GM19467 (cell line): Measurements from ENCODE around the gene LRRC49.

Experiments used
- ATAC-seq: cut with Tn5 transposase; IDR thresholded peaks from one replicate; pipeline ENCODE4 v1.9.1; 2021; ENCODE audit warnings: mild to moderate bottlenecking, moderate library complexity; ENCODE audit not compliant: unreplicated experiment

Gene LRRC49

DNA sequence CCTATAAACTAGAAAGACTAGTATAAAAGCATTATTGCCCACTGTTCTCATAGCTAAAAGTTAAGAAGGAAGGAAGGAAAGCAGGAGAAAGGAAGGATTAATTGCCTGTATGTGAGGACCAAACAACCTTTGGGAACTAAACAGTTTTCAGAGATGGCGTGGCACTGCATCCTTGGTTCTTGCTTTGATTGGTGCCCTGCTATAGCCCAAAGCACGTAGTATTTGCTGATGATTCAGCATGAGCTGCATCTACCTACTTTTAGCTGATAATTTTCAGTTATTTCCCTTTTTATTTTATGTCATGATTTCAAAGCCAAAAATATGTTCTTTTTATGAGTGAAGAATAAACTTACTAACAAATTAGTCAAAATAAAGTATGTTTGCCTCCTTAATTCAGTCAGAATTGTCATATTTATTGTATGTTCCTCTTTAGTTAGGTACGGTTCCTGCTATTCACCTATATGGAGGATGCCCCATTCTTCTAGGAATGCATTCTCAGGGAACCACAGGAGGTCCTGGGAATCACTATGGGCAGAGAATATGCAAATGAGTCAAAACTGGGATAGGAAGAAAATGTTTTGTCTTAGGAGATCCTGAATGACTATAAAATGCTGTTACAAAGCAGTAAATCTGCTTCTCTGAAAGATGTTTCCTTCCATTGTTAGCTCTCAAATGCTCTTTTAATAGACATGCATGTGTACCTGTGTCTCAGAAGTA is 157.2 kb downstream of the LRRC49 start:
- ATAC-seq, result no peak

DNA sequence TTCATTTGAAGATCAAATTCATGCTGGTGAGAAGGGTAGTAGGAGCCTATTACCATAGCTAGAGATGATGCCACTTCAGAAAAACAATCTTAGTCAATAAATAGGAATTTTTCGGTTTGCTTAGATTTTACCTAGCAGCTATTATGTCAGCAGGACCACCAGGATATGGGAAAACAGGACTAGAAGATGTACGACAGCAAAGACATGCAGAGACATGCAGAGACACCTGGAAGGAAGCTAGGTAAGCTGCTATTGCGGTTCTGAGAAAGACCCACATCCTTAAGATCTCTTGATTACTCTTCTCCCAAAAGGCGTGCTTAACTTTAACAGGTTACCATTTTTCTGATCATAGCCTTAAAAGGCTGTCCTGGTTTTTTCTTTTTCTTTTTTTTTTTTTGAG is 157.8 kb downstream of the LRRC49 start:
- ATAC-seq, result no peak

DNA sequence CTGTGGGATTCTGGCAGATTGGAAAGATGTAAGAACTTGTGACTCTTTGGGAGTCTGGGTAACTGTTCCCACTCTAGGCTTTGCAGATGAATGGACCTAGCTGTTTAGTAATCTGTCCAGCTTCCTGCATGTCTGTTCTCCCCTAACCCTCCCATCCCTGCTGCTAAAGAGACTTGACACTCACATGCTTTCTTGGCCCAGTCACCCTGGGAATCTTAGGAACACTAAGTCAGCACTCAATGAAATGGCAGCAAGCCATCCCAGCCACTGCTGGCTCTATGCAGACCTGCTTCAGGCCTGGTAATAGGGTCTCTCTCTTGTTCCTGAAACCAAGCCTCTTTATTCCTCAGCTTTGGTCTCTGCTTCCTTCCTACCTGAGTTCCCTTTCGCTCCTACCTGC is 158.9 kb downstream of the LRRC49 start:
- no peak for ATAC-seq

DNA sequence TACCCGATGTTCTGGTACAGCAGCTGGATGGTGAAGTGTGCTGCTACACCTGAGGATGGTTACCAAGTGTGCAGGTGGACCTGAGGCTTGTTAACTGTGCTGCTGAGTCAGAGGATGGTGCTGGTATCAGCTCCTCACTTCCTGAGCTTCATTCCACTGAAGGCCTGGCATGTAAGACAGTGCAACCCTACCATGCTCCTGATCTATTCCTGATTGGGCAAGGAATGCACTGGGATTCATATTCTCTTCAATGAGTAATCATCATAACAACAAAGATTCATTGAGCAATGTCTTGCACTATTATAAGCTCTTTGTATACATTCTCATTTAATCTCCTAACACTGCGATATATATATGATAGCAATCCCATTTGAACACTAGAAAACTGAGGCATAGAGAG is 159.7 kb downstream of the LRRC49 start:
- ATAC-seq, result no peak

- ATAC-seq, result no peak
Observed at GRCh38 chr15:71054286-71054952, 161.8 kb downstream of the LRRC49 start.

DNA sequence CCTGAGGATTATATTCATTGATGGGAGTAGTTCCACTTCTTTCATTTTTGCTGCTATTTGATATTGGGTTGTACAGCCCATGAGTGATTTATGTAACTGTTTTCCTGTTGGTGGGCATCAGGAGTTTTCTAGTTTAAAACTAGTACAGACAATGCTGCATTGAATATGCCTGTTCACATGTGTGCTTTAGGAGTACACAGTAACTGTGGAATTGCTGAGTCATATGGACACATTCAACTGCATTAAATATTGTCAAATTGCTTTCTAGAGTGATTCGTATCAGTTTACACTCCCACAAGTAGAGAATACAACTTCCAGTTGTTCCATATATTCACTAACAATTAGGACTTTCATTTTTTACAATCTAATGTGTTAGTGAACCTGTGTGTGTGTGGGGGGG is 162.8 kb downstream of the LRRC49 start:
- no peak for ATAC-seq

GRCh38 chr15:71056111-71056510 is 163.5 kb downstream of the LRRC49 start:
- no peak for ATAC-seq

DNA sequence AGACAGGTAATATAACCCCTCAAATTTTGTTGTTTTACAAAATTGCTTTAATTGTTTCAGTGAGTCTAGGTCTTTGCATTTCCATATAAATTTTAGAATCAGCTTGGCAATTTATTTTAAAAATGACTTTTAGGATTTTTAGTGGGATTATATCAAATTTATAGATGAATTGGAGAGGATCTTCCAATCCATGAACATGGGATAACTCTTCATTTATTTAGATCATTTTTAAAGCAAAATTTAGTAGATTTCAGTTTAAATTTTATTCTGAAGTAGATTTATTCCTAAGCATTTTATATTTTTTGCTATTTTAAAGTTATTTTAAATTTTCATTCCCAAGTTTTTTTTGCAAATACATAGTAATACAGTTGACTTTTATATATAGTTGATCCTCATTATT is 164.5 kb downstream of the LRRC49 start:
- no peak for ATAC-seq

DNA sequence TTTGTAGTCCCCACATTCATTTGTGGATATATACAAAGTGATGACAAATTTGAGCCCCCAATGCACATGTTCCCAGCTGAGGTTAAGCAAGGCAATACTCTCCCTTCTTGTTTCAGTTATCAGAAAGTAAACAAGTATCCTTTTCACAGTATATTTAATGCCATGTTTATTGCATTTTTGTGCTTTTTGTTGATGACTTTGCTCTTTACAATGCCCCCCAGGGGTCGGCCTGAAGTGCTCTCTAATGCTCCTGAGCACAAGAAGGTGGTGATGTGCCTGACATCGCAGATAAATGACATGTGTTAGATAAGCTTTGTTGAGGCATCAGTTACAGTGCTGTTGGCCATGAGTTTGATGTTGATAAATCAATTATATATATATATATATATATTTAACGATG is 165.0 kb downstream of the LRRC49 start:
- ATAC-seq, result no peak

DNA sequence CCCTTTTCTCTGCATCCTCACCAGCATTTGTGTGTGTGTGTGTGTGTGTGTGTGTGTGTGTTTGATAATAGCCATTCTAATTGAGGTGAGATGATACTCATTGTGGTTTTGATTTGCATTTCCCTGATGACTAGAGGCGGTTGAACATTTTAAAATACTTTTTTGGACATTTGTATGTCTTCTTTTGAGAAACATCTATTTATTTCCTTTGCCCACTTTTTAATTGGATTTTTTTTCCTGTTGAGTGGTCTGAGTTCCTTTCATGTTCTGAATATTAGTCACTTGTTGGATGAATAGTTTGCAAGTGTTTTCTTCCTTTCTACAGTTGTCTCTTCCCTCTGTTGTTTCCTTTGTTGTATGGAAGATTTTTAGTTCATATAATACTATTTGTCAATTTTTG is 168.4 kb downstream of the LRRC49 start:
- no peak for ATAC-seq

DNA sequence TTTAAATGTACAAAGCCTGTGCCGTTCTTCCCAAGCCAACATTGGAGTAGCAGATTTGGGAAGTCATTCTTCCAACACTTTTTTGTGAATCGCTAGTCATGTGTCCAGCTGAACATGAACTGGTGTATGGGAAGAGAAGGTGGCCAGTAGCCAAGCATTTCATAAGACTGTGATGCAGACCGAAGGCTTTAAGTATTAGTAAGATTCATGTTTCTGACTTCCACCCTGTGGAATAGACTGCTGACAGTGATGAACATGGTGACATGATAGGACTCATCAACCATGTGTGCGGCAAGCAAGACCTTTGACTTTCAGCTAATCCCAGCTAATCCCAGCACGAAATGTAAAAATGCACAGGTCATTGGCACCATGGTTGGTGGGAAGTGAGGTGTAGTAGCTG is 174.4 kb downstream of the LRRC49 start:
- no peak for ATAC-seq

- ATAC-seq, result no peak
Observed at GRCh38 chr15:71069693-71070092, 177.1 kb downstream of the LRRC49 start.

GRCh38 chr15:71071529-71071928 is 178.9 kb downstream of the LRRC49 start:
- ATAC-seq, result no peak

- no peak for ATAC-seq
Observed at GRCh38 chr15:71072423-71072822, 179.8 kb downstream of the LRRC49 start.

DNA sequence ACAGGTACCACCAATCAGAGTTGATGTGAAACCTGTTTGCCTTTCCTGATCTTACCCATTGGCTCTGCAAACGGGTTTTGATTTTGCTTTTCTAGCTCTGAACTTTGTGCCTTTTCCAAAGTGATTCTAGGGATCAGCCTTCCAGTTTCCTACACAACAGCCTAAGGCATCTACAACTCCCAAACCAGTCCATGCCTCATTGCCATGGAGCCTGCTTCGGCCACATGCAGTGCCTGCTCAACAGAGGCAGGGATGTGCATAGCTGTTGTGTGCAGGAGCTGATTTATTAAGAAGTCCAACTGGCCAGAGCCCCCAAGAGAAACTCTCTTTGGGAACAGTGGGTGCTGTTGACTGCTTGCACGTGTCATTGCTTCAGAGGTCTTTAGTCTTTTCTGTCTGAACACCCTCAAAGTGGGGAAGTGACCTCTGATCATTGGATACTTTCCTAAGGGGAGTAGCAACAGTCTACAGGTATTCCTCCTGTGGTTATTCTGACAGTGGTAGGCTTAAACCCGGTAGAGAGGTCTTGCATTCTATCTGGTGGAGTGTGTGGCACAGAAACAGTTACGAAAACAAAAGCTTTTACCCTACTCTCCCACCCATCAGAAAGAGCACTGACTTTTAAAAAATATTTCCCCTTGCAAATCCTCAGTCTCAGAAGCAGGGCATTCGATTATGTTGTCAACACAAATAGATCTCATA is 186.0 kb downstream of the LRRC49 start:
- ATAC-seq, result no peak

GRCh38 chr15:71079208-71080044 is 186.8 kb downstream of the LRRC49 start:
- ATAC-seq, result no peak

DNA sequence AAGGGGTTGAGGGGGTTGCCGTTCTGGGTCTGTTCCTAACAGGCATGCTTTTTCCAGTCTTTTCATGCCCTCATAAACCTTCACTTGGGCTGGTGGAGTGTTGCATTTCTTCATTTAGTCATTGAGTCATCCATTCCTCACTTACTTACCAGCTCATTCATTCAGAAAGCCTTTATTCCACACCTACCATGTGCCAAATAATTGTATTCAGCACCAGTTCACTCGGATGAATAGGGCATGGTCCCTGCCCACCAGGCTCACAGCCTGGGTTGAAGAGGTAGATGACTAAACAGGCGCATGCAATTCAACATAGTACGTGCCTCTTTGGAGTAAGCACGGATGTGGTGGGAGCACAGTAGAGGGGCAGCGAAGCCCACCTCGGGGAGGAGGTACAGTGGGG is 187.5 kb downstream of the LRRC49 start:
- no peak for ATAC-seq

GRCh38 chr15:71080705-71081104 is 188.1 kb downstream of the LRRC49 start:
- no peak for ATAC-seq

GRCh38 chr15:71082803-71083202 is 190.2 kb downstream of the LRRC49 start:
- ATAC-seq, result no peak

DNA sequence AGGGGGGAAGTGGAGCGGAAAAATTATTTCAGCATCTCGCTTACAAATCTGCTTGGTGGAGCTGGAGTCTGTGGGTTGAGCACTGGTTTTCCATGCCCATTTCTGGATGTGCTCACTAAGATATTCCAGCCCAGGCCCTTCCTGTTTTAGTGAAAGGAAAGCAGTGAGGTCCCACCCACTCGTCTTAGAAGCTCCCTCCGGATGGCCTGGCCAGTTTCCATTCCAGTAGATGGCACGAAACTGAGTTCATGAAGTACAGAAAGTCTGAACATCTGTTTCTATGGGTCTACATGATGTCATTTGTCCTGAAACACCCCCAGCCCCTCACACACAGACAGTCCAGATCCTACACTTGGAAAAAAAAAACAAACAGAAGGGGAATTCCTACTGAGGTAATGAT is 190.7 kb downstream of the LRRC49 start:
- no peak for ATAC-seq

DNA sequence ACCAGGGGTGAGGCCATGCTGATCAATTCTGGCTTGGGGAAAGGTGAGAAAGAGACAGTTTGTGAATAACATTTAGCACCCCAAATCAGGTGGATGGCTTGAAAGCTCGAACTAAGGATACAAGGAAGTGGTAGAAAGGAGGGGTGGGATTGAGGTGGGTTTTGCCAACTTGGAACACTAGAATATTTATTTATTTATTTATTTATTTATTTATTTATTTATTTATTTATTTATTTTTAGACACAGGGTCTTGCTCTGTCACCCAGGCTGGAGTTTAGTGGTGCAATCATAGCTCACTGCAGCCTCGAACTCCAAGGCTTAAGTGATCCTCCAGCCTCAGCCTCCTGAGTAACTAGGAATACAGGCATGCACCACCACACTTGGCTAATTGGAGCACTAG is 191.6 kb downstream of the LRRC49 start:
- ATAC-seq, result no peak
